Superior temporal gyrus (tissue), 1 donor: Measurements from ENCODE around the gene ACOT11.

Experiments used
- DNase-seq: peaks from one replicate; pipeline ENCODE4 v3.0.0-alpha.2; 2016; ENCODE audit errors: extremely low spot score

Gene ACOT11

DNA sequence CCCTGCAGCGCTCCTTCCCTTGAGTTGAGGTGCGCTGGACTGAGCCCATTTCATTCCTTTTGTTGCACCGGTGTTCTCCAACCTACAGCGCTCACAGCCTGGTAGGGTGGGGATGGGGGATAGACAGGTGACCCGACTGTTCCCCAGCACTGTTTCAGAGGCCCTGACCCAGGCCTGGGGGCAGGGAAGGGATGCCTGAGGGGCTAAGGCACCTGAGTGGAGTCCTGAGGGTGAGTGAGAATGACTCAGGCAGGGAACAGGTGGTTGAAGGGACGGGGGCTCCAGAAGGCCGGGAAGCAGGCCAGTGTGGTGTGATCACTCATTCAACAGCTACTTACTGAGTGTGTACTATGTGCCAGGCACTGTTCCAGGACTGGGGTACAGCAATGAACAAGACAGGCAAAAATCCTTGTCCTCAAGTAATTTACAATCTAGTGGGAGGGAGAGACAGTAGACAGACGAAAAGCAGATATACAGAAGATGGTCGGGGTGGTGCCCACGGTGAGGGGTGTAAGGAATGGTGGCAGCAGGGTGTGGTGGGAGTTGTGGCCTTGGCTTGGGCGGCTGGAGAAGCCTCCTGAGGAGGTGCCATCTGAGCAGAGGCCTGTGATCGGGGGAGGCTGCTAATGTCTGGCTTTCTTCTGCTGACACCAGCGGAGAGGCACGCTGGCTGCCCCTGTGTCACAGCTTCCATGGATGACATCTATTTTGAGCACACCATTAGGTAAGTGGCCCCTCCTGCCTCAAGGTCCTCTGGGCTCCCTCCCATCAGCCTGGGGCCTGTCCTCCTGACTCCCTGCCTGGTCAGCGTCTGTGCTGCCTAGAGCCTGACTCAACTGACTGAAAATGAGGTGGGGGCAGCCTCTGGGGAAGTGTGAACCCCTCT is 37.4 kb downstream of the ACOT11 start:
- DNase-seq = no peak

DNA sequence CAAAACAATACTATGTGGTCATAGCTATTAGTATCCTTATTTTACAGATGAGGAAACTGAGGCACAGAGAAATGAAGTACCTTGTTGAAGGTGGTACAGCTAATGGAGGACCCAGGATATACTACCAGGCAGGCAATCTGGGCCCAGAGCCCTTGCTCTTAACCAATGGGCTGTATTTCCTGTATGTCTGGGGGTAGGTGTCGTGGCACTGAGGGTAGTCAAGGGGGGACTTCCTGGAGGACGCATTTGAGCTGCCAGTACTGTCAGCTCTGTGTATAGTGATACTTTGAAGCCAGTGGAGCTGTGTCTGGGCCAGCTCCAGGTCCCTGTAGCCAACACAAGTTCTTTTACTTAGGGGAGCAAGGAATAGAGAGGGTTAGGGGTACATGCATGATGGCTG is 40.3 kb downstream of the ACOT11 start:
- no peak for DNase-seq

DNA sequence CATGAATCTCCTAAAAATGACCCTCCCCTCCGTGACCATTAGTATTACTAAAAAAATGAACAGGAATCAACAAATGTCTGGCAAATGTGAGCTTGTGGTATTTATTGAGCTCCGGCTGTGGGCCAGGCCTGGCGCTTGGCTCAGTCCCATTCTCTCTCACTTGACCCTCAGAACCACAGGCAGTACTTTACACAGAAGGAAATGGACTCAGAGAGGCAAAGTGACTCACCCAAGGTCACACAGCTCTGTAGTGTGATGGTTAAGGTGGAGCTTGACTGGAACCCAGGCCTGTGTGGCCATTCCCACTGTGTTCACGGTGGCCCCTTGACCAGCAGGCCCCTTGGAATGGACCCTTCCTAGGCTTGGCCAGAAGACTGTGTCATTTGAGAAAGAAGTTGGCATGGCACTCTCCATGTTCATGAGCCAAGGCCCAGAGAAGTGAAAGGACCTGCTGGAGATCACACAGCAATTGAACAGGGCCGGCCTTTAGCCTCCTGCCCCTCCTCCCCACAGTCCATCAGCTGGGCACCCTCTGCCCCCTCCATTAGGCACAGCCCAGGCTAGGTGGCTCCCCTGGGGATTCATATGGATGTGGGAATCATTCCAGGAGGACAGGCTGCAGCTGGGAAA is 43.2 kb downstream of the ACOT11 start:
- no peak for DNase-seq

DNA sequence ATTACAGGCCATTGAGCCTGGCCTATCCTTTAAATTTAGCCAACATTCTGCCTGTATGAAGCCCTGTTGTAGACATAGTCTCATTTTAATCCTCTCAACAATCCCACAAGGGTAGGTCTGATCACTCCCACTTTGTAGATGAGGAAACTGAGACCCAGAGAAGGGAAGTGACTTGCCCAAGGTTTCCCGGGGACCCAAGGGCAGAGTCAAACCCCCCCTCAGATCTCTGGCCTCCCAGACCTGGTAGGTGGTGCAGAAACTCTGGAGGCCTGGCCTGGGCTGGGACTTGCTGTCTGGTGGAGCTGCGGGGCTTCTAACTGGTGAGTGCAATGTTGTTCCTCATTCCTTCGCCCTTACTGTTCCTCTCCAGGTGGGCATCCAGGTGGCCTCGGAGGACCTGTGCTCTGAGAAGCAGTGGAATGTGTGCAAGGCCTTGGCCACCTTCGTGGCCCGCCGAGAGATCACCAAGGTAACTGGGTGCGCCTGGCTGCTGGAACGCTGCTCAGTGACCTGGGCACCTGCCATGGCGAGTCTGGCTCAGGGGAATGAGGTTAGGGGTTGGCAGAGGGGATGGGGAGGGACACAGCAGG is 45.6 kb downstream of the ACOT11 start:
- DNase-seq = no peak

DNA sequence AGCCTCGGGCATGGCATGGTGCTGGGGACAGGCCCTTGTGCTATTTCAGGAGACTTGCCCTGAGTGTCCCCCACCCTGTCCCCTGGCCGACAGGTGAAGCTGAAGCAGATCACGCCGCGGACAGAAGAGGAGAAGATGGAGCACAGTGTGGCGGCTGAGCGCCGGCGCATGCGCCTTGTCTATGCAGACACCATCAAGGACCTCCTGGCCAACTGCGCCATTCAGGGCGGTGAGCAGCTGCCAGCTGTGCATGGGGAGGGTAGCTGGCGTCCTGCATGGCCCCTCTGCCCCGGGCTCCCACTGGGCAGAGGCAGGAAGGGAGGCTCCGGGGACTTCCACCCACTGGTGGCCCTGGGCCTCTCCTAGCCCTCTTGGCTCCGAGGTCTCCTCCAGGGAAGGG is 46.4 kb downstream of the ACOT11 start:
- no peak for DNase-seq

DNA sequence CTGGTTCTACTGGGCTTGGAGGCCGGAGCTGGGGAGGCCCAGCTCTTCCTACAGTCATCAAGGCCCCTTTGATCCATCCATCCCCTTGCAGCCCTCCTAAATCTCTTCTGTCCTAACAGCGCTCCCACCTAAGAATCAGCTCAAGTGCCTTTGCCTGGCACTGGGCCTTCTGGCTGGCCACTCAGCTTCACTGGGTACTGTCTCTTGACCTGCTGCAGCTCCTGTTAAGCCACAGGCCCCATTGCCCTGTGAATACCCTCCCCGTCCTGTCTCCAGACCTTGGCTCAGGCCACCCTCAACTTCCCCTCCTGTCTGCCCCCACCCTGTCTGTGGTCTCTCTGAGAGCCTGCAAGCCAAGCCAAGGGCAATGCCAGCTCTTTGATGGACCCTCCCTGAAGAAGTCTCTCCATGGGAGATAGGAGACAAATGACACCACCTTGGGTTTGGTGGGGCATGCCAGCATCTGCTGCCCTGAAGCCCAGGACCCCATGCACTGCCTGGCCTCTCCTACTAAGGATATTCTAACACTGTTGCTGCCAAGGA is 48.0 kb downstream of the ACOT11 start:
- no peak for DNase-seq

DNA sequence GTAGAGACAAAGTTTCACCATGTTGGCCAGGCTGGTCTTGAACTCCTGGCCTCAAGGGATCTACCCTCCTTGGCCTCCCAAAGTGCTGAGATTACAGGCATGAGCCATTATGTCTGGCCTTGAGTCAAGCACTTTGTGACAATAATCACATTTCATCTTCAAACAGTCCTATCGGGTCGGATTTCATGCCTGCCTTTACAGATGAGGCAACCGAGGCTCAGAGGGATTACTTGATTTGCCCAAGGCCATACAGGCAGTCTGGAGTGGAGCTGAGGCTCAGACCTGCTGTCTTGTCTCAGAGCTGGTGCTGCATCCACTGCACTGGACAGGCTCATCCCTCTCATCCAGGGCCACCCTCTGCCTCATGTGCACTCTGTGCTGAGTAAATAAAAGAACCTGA is 48.7 kb downstream of the ACOT11 start:
- no peak for DNase-seq

DNA sequence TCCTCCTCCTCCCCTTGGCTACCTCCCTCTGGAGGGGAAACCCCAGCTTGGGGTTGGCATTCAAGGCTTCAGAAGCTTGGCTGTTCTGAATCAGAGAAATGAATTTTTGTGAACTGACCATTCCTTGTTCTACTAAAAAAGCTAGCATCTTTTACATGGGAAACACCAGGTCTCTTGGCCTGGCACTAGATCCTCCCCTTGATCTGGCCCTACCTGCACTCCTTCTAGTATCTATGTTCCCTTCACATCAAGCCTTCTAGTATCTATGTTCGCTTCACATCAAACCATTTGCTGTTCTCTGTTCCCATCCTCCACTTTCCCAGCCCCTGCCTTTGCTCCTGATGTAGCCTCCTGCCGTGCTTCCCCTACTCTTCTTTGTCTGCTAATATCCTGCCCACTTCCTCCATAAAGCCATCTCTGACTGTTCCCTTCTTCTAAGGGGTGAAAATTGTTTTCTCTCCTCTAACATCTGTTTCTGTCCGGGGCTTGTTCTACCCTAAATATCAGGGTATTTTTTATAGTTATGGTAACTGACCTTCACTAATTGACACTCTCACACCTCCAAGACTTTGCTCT is 49.5 kb downstream of the ACOT11 start:
- no peak for DNase-seq

DNA sequence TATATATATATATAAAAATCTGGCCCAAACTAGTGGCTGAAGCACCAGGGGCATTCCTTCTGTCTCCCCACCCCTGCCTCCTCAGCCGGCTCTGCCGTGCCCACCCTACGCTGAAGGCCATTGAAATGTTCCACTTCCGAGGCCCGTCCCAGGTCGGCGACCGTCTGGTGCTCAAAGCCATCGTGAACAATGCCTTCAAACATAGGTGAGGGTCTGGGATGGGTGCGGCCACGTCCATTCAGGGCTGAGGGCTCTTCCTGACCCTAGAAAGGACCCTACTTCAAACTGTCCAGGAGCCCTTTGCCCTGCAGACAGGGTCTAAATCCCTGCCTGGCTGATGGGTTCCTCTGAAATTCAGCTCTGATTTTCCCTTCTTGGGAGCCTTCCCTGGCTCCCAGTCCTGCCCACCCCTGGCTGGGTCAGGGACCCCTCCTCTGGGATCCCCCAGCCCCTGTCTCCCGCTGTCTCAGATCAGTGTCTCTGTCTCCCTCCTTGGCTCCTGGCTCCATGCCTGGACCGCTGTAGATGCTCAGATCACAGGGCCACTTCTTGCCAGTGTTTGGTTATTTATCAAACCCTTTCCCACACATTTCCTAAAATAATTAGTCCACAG is 51.3 kb downstream of the ACOT11 start:
- DNase-seq = no peak

DNA sequence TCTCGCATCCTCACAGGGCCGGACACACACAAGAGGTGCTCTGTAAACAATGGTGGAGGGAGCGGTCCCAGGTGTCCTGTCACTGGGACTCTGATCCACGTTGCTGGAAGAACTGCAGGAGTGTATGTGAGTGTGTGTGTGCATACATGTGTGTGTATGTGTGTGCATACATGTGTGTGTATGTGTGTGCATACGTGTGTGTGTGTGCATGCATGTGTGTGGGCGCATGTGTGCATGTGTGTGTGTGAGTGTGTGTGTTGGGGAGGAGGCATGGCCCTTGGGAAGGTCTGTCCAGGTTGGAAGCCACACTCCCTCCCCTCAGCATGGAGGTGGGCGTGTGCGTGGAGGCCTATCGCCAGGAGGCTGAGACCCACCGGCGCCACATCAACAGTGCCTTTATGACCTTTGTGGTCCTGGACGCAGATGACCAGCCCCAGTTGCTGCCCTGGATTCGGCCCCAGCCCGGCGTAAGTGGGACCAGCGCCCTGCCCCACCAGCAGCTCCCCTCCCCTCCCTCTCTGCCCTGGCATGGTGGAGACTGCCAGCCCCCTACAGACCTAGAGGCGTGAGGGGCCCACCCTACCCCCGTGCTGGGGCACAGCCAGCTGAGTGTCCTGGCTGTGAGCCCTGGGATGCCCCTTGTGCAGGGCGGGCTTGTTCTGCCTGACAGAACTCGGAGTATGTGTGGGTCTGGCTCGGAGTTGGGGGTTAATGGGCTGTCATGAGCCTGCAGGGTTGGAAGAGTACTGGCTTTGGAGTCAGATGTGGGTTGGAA is 53.1 kb downstream of the ACOT11 start:
- no peak for DNase-seq

DNA sequence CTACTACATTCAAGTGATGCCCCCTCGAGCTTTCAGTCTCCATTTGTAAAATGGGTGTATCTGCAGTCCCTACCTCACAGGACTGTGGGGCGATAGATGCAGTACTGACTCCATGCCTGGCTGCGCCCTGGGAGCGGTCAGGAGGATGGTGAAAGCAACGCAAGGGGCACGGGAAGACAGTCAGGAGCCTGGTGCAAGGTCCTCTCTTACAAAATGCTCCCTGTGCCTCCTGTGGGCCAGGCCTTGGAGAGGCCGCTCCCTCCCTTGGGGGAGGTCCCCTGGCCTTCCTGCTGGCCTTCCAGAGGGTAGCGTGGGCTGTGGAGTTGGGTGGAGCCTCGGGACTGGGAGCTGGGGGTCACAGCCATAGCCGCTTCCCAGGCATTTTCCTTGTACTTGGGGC is 53.7 kb downstream of the ACOT11 start:
- no peak for DNase-seq

DNA sequence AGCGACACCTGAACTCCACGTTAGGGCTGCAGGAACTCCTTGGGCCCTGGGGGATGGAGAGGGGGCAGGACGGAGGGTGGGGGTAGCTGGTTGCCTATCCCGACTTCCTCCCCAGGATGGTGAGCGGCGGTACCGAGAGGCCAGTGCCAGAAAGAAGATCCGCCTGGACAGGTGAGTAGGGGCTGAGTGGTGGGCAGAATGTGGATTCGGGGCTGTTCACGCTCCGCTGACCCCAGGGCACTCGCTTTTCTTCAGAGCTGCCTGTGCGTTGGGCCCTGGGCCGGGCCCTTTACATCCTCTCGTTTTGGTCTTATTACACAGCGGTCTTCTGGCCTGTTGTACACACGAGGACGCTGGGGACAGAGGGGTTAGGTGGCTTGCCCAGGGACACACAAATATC is 54.5 kb downstream of the ACOT11 start:
- DNase-seq = no peak

DNA sequence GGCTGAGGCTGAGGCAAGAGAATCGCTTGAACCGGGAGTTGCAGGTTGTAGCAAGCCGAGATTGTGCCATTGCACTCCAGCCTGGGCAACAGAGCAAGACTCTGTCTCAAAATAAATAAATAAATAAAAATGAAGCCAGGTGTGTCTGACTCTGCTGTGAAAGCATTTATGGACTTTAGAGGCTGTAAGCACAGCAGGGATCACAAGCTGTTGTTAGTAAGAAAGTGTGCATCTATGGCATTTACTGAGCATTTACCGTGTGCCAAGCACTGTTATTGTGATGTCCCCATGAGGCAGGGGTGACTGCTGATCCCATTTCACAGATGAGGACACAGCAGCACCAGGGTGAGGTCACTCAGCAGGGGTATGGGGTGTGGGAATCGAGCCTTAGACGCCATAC is 55.2 kb downstream of the ACOT11 start:
- DNase-seq = no peak

DNA sequence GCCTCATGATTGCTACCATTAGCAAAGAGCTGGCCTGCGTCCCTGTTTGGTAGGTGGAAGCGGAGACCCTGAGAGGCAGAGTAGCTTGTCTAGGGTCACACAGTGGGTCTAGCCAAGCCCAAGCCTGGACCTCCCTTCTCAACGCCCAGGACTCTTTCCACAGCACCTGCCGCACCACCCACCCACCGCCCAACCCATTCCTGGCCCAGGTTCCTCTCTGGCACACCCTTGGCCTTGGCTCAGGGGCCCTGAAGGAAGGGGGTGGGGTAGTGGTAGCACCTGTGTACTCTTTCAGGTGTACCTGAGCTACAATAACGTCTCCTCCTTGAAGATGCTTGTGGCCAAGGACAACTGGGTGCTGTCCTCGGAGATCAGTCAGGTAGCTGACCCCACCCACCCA is 56.0 kb downstream of the ACOT11 start:
- DNase-seq = no peak

DNA sequence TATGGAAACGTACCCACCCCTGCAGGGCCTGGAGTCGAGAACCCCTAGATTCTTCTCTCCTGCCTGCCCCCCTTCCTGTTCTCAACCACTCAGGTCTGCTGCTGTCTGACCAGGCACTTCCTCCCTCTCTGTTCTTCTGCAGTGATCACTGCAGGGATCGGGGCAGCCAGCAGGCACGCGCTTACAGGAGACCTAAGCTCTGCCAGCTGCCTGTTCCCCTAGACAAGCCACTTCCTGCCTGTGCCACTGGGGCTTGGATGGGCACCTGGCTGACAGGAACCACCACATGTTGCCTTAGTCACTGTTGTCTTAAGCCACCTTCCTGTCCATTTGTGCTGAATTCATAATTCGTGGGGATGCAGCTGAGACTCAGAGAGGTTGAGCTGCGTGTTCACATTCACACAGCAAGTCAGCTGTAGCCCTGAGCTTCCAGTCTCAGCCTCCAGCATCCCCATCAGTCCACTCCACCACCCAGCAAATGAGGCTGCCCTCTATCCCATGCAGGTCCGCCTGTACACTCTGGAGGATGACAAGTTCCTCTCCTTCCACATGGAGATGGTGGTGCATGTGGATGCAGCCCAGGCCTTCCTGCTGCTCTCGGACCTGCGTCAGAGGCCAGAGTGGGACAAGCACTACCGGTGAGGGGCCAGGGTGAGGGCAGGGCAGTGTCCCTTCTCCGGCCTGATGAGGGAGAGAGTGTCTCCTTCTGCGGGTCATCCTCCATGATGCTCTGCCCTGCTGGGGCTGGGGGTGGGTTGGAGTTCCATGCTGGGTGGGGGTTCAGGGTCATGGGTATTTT is 56.7 kb downstream of the ACOT11 start:
- no peak for DNase-seq

DNA sequence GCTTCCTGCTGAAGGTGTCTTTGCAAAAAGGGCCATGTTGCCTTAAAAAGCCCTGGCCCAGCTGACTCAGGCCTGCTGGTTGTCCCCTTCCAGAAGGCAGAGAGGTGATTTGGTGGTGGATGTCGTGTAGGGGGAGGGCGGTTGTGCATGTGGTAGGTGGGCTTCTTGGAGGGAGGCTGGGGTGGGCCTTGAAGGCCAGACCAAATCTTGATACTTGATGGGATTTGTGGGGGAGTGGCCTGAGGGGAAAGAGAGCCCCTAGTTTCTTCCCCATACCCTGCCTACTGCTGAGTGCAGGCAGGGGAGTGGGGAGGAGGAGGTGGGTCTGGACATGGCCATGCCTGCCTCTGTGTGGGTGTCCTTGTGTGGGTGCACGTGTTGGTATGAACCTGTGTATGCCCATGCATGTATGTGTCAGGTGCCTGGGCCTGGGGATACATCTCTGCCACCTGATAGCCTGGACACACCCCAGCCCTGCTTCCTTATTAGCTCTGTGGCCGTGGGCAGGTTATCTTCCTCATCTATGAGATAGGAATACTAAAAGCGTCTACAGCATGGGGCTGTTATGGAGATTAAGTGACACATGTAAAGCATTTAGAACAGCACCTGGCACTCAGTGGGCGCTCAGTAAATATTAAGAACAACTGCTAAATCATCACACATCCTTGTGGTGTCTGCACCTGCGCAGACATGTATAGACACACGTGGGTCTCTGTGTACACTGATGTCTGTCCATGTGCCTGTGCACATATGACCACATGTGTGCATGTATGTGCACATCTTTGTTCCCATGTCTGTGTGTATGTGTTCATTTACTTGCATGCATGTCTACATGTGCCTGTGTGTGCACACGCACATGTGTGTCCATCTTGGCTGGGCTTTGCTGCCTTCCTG is 58.3 kb downstream of the ACOT11 start:
- DNase-seq = no peak

DNA sequence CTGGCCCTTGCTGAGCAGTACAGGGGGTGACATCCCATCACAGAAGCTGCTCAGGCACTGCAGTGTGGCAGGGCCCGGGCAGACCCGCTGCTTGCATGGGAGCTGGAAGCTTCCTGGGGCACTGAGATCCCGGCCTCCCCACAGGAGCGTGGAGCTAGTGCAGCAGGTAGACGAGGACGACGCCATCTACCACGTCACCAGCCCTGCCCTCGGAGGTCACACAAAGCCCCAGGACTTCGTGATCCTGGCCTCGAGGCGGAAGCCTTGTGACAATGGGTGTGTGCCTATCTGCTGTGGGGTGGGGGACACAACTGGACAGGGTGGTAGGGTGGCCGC is 58.9 kb downstream of the ACOT11 start:
- DNase-seq = no peak

DNA sequence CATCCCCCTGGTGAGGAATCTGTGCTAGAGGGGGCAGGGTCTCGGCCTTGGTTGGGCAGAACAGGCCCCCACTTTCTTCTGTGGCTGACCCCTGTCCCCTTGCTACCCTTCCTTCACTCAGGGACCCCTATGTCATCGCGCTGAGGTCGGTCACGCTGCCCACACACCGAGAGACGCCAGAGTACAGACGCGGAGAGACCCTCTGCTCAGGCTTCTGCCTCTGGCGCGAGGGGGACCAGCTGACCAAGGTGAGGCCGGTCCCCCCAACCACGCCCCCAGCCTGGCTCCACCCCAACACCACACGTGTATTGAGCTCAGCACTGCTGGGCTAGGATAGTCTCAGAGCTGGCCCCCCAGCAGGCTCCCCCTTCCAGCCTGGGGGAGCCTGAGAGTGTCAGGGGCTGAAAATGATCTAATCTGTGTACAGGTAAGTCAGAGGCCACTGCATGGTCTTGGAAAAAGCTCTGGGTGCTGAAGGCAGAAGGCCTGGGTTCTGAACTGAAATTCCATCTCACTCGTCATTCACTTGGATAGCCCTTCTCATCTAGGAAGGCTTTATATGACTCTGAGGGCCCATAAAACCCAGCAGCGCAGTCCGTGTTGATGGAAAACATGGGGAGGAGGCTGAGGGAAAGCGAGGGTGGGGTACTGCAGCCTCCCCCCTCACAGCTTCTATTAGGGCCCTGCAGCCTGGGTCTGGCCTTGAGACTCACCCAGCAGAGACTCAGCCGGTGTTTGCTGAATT is 60.0 kb downstream of the ACOT11 start:
- no peak for DNase-seq
